ENCODE measurements around the gene OS9.
A peak's percentile ranks its signal among the peaks of the same experiment; 100 is the strongest.

OS9 gene

GRCh38 chr12:57754411-57755193, 60.7 kb downstream of the OS9 start, which contains the start of gene MARCHF9:
TSS of gene MARCHF9 (plus strand) at chr12:57755103. CDS start at chr12:57755529, 426 bp downstream.
- peak; percentile 75 to 88 (median 80) for DNase-seq

GRCh38 chr12:57755194-57755453, 61.2 kb downstream of the OS9 start:
- DNase-seq: no peak

GRCh38 chr12:57755454-57756372, 61.8 kb downstream of the OS9 start:
- DNase-seq: peak in 5 of 6 experiments; percentile 19 to 53 (median 38)

- DNase-seq: peak; percentile 43 to 77 (median 53)
These were observed 62.7 kb downstream of the OS9 start for GRCh38 chr12:57756406-57757341.

GRCh38 chr12:57757771-57758170, 63.8 kb downstream of the OS9 start:
- DNase-seq: no peak

- DNase-seq: no peak
These were observed 64.8 kb downstream of the OS9 start for GRCh38 chr12:57758552-57759359.

GRCh38 chr12:57759360-57759980, 65.5 kb downstream of the OS9 start:
- DNase-seq: peak in 3 of 6 experiments; percentile 38 to 52 (median 44)

- DNase-seq: no peak
These were observed 66.5 kb downstream of the OS9 start for GRCh38 chr12:57760347-57760982.

- no peak for DNase-seq
These were observed 67.6 kb downstream of the OS9 start for GRCh38 chr12:57761391-57761998.

- DNase-seq: no peak
These were observed 68.5 kb downstream of the OS9 start for GRCh38 chr12:57762463-57762862.

GRCh38 chr12:57763881-57764661, 70.1 kb downstream of the OS9 start:
- DNase-seq: no peak

- no peak for DNase-seq
These were observed 70.7 kb downstream of the OS9 start for GRCh38 chr12:57764662-57765002.

- DNase-seq: peak in 5 of 6 experiments; percentile 23 to 64 (median 41)
These were observed 71.2 kb downstream of the OS9 start for GRCh38 chr12:57765003-57765697.

GRCh38 chr12:57765698-57766463, 71.9 kb downstream of the OS9 start:
- no peak for DNase-seq

- DNase-seq: no peak
These were observed 72.8 kb downstream of the OS9 start, which contains the start of gene CYP27B1 for GRCh38 chr12:57766464-57767304. TSS of gene CYP27B1 (minus strand) at chr12:57767078. CDS start at chr12:57767041, 37 bp downstream.

GRCh38 chr12:57767305-57767698, 73.4 kb downstream of the OS9 start:
- no peak for DNase-seq

- no peak for DNase-seq
These were observed 73.9 kb downstream of the OS9 start for GRCh38 chr12:57767876-57768275.

All from stimulated activated naive CD4-positive, alpha-beta T cell (primary cell).